Embryonic facial prominence (tissue), 1 donor: Measurements from ENCODE around the gene IGHMBP2.

ENCODE experiments used
- DNase-seq: peaks from one replicate; pipeline ENCODE4 v3.0.0-alpha.2; 2016; ENCODE audit errors: extremely low spot score

Gene IGHMBP2

DNA sequence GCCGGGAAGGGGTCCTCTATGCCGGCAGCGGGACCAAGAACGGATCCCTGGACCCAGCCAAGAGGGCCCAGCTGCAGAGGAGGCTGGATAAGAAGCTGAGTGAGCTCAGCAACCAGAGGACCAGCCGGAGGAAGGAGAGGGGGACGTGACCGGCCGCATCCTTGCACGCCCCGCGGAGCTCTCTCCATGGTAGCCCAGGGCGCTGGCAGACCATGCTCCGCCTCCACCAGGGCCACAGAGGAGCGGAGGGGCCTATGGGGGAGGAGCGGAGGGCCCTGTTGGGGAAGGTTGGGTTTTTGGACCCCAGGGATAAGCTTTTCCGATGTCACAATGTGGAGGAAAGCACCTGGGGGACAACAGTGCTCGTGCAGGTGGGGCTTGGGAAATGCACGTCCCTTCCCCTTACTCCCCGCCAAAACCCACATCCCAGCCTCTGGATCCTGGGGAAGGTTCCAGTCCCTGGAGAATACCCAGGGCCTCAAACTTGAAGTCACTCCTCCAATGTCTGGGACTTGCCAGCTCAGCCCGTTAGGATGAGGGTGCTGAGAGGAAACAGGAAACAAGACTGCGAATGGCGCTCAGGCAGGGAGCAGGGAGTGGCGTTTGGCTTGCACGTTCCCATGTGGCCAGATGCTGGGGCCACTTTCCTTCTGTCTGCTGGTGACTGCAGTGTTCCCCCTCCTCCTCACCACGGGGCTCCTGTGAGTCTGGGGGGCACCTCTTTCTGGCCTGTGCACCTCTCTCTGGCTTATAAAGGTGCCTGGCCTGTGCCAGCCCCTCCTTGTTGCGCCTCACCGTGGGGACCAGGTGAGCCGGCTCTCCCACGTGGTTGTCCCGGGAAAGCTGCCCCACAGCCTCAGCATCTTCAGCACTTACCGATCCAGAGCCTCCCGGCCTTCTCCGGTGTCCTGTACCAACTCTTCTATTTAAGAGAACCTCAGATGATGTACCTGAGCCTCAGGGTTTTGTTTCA, 36.2 kb downstream of the IGHMBP2 start:
- no peak for DNase-seq

DNA sequence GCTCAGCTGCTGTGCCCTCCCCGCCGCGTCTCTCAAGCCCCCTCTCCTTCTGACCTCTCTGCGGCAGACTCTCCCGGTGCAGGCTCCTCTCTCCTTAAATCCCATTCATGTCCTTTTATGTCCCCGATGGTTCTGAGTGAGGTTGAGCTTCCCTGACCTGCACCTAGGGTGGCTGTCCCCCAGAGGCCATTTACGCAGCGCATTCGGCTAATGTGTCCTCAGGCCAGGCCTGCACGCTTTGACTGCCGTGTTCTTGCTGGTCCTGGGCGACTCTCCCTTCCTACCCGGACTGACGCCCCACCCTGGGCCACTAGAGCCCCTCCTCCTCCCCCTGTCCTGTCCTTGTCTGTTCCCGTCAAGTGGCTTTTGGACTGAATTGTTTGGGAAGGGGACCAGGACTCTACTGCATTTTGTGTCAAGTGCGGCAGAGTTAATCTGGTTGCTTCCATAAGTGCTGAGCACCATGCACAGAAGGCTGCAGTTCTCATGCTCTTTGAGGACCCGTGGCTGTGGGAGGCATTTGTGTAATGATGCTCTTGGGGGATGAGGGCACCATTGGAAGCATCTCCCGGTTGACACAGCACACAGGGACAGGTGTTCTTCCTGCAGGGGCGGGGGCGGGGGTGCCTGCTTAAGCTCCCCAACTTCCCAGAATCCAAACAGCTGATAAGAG, 37.1 kb downstream of the IGHMBP2 start:
- no peak for DNase-seq

DNA sequence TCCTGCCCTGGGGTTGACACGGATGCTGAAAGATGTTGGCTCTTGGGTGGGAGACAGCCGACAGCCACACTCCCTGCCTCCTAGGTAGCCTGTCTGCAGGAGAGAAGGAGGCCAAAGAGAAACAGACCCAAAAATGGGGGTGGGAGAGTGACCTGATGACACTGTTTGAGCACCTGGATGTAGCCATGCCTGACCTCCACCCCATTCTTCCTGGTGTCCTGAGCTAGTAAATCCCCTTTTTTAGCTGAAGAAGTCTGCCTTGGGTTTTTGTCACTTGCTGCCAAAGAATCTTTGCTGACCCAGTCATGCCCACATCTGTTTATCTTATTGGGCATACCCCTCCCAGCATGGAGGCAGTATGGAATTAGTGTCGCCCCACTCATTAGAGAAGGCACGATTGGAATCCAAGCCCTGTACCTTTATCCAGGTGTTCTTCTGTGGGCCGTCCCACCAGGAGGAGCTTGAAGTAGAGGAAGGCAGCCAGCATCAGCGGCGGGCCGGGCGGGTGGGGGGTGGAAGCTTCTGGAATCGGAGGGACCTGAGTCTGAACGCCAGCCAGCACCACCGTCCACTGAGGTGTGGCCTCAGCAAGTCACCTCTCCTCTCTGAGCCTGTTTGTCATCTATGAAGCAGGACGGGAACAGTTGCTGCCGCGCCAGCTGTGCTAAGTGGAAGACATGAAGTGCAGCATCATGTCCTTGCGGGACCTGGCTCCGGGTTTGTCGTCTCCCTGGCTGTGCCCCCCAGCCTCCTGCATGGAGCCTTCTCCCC, 37.8 kb downstream of the IGHMBP2 start:
- DNase-seq: no peak

DNA sequence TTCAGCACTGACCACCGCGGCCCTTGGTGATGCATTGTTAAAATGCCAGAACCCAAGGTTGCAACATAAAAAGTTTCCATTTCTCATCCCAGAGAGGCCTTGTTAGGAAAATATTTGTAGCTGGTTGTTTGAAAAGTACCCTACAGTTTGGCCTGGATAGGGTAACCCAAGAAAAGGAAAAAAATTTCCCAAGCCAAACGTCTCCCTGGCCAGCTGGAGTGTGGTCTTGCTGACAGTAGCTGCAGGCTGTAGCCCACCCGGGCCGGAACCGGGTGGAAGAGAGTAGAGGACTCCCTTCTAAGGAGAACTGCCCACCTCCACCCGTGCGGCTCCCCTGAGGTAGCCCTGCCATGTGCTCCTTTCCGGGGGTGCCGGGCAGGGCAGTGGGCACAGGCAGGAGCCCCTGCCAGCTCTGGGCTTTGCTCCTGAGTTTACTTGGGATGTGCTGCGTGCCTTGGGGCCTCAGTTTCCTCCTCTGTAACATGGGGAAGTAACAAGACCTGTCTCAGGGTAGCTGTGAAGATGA, 38.5 kb downstream of the IGHMBP2 start:
- DNase-seq: no peak

DNA sequence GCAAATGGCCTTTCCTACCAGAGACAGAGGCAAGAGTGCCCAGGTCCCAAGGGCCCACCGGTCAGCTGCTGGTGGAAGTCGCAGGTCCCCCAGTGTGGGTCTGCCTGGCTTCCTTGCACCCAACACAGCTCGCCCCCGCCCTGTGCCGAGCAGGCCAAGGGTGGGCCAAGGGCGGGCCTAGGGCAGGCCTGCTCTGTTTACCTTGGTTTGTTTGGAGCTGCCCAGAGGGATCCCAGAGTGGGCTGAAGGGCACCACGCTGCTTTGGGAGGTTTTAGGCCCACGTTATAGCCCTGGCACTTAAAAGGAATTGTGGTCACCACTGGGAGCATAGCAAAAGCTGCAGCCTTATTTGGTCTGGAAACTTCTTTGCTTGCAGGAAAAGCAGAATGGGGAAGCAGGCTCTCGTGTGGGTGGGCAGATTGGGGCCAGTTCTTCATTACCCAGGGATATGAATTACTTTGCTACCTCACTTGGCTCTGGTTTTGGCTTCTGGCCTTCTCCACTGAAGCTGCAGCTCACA, 39.1 kb downstream of the IGHMBP2 start:
- DNase-seq: peak; percentile 16

DNA sequence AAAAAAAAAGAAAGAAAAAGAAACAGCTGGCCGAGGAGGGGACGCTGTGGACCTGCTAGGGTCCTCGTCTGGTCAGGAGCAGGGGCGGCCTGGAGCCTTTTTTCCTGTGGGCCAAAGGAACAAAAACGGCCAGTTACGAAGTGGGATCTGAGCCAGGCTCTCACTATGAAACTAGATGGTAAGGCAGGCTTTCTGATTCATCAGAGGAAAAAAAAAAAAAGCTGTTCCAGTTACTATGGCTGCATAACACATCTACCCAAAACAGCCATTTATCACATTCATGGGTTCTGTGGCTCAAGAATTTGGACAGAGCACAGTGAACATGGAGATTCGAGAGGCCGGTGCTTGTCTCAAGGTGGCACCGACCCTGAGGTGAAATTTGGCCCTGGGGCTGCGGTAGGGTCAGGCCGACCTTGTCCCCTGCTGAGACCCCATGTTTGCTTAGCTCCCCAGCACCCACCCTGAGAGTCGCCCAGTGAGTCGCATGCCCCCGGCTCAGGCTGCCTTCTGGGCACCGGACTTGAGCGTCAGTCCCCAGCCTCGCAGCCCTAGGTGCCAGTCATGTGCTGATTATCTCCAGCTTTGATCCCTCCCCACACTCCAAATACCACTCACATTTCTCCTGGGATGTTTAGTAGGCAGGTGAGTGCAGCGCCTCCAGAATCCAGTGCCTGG, 42.9 kb downstream of the IGHMBP2 start:
- DNase-seq: no peak

DNA sequence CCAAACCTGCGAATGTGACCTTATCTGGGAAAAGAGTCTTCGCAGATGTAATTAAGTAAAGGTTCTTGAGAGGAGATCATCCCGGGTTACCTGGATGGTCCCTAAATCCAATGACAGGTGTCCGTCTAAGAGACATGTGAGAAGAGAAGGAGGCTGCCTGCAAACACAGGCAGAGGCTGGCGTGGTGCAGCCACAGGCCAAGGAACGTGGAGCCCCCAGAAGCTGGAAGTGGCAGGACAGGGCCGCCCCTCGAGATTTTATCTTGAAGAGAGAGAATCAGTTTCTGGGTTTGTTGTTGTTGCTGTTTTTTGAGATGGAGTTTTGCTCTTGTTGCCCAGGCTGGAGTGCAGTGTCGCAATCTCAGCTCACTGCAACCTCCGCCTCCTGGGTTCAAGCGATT, 43.5 kb downstream of the IGHMBP2 start:
- DNase-seq: no peak

DNA sequence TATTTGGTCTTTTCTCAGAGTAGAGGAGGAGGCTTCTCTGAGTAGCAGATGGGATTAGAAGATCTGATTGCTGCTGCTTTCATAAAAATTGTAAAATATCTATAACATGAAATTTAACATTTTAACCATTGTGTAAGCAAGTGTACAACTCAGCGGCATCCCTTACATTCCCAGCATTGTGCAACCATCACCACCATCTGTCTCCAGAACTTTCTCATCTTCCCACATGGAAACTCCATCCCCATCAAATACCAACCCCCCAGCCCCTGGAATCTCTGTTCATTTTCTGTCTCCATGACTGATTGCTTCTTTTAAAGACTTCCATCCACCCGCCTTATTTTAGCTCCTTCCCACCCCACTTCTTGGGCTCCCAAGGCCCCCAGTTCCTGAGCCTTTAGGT, 44.8 kb downstream of the IGHMBP2 start:
- no peak for DNase-seq

DNA sequence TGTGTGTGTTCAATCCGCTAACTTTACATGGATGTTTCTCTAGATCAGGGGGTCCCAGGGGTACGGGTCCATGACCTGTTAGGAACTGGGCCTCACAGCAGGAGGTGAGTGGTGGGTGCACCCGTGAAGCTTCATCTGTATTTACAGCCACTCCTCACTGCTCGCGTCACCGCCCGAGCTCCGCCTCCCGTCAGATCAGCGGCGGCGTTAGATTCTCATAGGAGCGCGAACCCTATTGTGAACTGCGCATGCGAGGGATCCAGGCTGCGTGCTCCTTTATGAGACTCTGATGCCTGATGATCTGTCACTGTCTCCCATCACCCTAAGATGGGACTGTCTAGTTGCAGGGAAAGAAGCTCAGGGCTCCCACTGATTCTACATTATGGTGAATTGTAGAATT, 45.2 kb downstream of the IGHMBP2 start:
- no peak for DNase-seq

DNA sequence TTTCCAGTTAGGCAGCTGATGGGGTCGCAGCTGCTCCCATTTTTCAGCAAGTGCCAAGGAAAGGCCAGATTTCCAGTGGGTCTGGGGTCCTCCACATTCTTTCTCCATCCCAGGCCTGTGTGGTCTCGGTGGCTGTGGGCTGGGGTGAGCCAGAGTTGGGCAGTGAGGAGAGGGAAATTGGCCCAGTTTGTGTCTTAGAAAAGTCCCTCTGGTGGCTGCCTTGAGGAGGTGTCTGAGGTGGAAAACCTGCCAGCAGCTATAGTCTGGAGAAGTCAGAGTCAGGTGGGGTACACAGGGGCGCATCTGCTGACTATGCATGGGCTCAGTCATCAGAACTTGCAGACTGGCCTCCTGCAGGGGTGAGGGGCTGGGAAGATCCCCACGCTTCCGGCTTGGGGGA, 46.6 kb downstream of the IGHMBP2 start:
- no peak for DNase-seq

DNA sequence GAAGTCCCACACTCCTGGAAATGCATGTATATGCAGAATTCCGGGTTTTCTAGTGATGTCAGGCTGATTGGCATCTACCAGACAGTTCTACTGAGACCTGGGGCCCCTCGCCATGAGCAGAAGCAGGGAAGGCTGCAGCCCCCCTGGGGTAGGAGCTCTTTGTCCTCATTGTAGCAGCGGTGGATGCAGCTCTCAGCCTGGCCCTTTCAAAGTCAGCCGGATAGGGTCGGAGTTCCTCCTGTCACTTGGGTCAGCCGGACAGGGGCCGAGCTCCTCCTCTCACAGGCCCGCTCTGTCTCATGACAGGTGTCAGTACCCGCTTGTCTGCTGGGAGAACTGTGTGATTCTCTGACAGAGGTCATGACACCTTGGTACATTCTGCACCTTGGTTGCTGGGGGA, 47.1 kb downstream of the IGHMBP2 start:
- no peak for DNase-seq

DNA sequence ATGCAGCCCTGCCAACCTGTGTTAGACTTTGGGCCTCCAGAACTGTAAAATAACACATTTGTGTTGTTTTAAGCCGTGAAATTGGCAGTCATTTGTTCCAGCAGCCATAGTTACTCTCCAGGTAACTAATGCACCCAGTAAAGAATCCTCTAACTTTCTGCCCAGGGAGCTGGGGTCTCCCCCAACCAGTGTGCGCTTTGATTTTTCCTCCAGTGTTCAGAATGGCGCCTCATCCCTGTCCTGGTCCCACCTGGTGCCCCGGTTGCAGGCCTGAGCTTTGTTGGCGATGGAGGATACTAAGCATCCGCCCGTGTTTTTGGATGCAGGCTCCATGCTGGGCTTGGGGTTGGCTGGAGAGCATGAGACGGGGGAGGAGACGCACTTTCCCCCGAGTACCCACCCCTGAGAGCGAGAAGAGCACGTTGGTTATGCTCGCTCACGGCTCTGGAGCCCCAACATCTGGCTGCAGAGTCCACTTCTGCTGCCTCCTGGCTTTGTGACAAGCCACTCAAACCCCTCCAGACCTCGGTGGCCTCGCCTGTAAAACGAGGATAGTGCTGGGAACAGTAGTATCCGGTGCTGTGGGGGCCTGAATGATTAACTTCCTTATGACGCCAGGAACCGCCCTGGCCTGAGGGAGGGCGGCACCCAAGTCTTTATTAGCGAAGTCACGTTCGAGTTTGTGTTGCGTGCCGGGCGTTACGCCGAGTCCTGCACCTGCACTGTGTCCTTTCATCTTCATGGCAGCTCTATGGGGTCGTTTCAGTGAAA, 51.3 kb downstream of the IGHMBP2 start:
- no peak for DNase-seq

DNA sequence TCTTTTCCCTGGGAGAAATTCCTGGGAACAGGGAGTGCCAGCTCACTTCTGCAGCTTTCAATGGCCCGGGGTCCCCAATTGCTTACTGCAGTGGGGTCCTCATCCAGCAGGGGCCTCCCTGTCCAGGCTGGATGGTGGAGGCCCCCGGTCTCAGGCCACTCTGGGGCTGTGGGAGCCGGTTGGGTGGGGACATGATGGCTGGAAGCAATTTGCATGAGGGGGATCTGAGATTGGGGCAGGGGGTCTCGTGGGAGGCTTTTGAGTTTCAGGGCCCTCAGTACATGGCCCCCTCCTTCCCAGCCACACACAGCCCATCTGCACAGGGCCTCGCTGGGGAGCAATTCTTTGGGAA, 51.9 kb downstream of the IGHMBP2 start:
- DNase-seq: no peak

DNA sequence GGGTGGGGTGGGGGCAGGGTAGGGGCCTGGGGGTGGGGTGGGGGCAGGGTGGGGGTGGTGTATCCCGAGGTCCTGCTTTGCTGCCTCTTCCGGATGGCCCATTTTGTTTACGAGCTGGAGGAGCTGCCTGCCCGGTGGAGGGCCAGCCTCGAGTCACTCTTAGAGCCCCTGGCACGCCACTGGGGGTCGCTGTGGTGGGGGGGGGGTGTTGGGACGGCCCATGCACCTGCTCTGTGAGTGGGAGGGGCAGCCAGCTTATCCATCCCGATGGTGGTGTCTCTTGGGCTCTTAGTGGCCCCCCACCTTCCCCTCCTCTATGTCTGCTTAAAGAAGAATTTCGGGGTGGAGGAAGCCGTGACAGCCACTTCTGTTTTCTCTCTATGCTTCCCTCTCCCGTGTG, 52.5 kb downstream of the IGHMBP2 start:
- no peak for DNase-seq

DNA sequence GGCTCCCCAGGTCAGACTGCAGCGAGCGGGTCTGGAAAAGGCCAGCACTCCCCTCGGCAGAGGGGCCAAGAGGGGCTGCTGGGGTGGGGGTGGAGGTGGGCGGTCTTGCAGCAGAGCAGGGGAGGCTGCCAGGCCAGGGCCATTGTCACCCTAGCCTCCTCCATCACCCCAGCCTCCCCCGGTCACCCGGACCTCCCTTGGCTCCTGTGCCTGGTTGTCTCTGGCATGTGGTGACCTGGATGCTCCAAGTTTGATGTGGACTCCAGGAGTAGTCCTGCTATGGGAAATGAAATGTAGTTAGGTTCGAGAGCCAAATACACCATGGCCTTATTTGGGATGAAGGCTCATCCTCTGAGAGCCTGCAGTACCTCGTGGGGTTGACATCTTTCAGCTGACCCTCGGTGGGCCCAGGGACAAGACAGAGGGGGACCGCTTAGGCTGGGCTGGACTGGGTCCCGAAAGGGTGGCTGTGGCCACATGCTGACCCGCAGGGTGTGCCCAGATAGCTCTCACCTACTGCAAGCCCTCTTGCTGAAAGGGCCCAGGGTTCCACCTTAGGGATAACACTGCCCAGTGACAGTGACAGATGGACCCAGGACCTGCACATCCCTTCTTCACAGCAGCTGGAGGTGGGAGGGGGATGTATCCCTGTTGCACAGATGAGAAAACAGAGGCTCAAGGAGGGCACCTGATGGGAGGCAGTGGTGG, 53.0 kb downstream of the IGHMBP2 start:
- DNase-seq: no peak

DNA sequence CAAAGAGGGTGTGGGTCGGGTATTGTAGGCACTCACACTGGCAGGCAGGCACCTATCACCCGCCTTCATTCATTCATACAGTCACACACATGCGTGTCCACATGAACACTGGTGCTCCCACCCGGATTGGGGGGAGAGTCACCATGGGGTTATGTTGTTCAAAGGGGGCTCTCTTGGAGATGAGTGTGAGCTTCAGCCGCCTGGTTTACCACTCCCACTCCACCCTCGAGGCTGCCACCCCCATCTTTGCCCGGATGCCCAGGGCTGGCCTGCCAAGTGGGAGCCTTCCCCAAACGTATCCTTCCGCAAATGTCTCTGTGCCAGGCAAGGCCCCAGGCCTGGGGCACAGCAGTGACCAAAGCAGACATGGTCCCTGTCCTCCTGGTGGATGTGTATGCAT, 54.5 kb downstream of the IGHMBP2 start:
- DNase-seq: no peak

DNA sequence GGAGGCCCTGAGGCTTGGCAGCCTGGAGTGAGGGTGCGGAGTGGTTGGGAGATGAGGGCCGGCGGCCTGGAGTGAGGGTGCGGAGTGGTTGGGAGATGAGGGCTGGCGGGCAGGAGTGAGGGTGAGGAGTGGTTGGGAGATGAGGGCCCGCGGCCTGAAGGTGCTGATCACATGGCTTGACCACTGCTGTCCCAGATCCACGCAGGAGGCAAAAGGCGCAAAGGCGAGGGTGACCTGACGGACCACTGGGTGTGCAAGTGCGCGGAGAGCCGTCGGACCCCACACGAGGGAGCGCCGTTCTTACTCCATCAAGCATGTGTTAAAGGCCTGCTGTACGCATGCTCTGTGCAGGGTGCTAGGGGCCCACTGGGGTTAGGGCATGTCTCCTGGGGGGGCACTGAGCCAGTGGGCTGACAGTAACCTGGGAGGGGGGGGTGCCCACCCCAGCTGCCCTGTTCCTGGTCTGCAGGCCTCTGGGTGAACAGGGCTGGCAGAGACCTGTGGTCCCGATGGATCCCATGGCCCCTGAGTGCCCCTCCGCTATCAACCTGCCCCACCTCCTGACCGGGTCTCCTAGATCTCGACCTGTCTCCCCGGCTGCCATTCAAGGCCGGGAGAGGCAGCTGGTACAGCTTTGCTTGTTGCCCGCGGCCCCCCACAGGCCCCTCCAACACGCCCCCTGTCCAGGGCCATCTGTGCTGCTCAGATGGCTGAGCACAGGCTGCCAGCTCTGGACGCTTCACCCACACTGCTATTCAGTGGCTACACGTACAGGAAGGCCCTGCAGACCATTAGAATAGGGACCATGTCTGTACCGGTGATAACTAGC, 56.0 kb downstream of the IGHMBP2 start:
- no peak for DNase-seq

DNA sequence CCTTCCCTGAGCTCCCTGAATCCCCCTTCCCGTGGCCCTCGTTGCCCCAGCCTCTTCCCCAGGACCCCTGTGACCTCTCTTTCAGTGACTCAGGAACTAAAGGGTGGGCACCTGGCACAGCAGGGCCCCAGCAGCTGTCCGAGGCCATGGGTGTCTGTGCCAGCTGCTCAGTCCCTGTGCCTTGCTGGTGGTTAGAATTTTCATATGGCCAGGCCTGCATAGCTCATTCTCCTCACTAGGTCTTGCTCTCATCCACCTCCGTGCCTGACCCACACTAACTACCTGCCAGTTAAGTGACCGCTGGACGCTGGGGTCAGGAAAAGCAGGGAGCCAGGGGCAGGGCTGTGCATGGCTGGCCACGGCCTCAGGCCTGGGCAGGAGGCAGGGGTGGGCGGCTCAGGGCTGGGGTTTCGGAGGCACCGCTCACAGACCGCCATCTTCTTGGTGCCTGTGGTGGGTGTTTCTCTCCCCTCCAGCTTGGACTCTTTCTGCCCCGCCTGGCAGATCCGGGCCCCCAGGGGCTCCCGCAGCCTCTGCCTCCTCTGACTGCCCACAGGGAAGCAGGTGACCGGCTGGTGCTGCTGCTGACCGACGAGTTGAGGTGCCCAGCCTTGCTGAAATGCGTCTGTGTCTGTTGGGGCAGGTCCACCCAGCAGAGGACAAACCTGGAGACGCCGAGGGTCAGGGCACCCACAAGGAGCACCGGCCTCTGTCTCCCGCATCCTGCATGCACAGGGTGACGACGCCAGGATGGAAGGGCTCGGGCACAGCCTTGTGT, 56.8 kb downstream of the IGHMBP2 start:
- no peak for DNase-seq
